Nephron (organoid): ENCODE results near the gene RBM34.
"Not testable (repeated sequence)": the region's sequence is repeated elsewhere in the genome, so short reads cannot be mapped to it uniquely, and the experiment has no call there.

Source experiments
- H3K27ac Mint-ChIP-seq, 3 experiments: 2 replicates each; pipeline ENCODE4 v1.8.0; 2020; ENCODE audit warnings: mixed read lengths in 3 of 3, mild to moderate bottlenecking in 2 of 3, moderate library complexity in 1 of 3
- H3K27me3 Mint-ChIP-seq: 2 replicates; pipeline ENCODE4 v1.8.0; 2021; ENCODE audit warnings: low read depth, mild to moderate bottlenecking, moderate library complexity, mixed read lengths
- H3K36me3 Mint-ChIP-seq: 2 replicates; pipeline ENCODE4 v1.8.0; 2020; ENCODE audit warnings: low read depth, mixed read lengths
- H3K4me1 Mint-ChIP-seq: 2 replicates; pipeline ENCODE4 v1.8.0; 2020; ENCODE audit warnings: mixed read lengths
- H3K4me3 Mint-ChIP-seq, 3 experiments: 2 replicates each; pipeline ENCODE4 v1.8.0; 2020; ENCODE audit warnings: mild to moderate bottlenecking in 3 of 3, mixed read lengths in 3 of 3, moderate library complexity in 2 of 3
- H3K9me3 Mint-ChIP-seq: 2 replicates; pipeline ENCODE4 v1.8.0; 2020; ENCODE audit warnings: mixed read lengths
- TF ChIP-seq, protein P1 (sequence below), 3 experiments: fragments of 200-600 bp; sonication (generic); IDR thresholded peaks; one replicate each; pipeline ENCODE4 v1.5.0; 2021; ENCODE audit warnings: antibody characterized with exemption in 3 of 3; ENCODE audit not compliant: unreplicated experiment in 3 of 3

Gene RBM34

DNA sequence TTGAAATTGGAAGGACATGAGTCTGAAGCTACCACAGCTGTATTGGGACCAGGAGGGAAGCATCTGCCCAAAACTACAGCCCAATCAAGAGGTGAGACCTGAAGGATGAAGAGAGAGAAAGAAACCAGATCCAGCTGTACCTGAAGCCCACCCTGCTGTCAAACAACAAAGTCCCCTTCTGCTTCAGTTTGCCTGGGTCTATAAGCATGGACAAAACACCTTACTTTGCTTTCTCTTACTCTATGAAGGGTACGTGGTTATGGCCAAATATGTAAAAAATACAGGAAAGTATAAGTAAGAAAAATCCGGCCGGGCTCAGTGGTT is 58.8 kb downstream of the RBM34 start:
- peaks cover 38% of the 10 kb centered on the region for H3K4me1 Mint-ChIP-seq
- H3K27me3 Mint-ChIP-seq: peaks cover 7% of the 10 kb centered on the region
- peak overlapping the region in 1 of 3 experiments; percentile 29 for H3K4me3 Mint-ChIP-seq
- peak overlapping the region in 1 of 3 experiments; percentile 11 for H3K27ac Mint-ChIP-seq
- TF ChIP-seq, protein P1, sequence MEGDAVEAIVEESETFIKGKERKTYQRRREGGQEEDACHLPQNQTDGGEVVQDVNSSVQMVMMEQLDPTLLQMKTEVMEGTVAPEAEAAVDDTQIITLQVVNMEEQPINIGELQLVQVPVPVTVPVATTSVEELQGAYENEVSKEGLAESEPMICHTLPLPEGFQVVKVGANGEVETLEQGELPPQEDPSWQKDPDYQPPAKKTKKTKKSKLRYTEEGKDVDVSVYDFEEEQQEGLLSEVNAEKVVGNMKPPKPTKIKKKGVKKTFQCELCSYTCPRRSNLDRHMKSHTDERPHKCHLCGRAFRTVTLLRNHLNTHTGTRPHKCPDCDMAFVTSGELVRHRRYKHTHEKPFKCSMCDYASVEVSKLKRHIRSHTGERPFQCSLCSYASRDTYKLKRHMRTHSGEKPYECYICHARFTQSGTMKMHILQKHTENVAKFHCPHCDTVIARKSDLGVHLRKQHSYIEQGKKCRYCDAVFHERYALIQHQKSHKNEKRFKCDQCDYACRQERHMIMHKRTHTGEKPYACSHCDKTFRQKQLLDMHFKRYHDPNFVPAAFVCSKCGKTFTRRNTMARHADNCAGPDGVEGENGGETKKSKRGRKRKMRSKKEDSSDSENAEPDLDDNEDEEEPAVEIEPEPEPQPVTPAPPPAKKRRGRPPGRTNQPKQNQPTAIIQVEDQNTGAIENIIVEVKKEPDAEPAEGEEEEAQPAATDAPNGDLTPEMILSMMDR (IDR thresholded peaks at IDR 0.05; ENCODE audit: unreplicated experiment in 3 of 3): no peak
- no peaks in the 10 kb centered on the region for H3K9me3 Mint-ChIP-seq
- H3K36me3 Mint-ChIP-seq: peaks cover 5% of the 10 kb centered on the region

DNA sequence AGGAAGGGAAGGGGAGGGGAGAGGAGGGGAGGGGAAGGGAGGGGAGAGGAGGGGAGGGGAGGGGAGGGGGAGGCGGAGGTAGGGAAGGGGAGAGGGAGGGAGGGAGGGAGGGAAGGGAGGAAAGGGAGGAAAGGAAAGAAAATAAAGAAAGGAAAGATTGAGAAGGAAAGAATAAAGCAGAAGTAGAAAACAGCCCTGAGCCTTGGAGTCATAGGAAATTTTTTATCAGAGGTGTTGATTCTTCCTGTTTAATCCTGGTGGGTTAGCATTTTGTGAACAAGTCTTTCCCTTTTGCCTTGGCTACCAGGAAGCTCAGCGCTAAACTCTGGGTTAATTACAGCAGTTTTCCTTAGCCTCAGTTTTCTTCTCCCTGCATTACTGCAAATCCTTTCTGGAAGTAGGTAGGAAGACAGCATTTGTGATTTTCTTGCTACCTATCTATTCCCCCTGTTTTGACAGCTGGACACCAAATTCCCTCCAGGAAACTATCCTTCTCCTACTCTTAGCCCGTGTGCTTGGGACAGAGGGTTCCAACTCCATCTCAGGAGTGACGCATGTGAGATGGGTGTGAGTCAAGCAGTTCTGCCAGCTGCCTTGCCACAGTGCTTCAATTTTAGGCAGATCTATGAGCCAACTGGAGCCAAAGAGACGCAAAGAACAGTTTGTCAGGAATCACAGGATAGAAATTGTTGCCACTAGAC is 59.3 kb downstream of the RBM34 start:
- TF ChIP-seq, protein P1 (IDR thresholded peaks at IDR 0.05; ENCODE audit: unreplicated experiment in 3 of 3): no peak
- H3K36me3 Mint-ChIP-seq: no peaks in the 10 kb centered on the region
- peaks cover 38% of the 10 kb centered on the region for H3K4me1 Mint-ChIP-seq
- peak overlapping the region in 1 of 3 experiments; percentile 11 for H3K27ac Mint-ChIP-seq
- H3K9me3 Mint-ChIP-seq: no peaks in the 10 kb centered on the region
- H3K4me3 Mint-ChIP-seq: peak overlapping the region in 1 of 3 experiments; percentile 29
- peaks cover 7% of the 10 kb centered on the region for H3K27me3 Mint-ChIP-seq

DNA sequence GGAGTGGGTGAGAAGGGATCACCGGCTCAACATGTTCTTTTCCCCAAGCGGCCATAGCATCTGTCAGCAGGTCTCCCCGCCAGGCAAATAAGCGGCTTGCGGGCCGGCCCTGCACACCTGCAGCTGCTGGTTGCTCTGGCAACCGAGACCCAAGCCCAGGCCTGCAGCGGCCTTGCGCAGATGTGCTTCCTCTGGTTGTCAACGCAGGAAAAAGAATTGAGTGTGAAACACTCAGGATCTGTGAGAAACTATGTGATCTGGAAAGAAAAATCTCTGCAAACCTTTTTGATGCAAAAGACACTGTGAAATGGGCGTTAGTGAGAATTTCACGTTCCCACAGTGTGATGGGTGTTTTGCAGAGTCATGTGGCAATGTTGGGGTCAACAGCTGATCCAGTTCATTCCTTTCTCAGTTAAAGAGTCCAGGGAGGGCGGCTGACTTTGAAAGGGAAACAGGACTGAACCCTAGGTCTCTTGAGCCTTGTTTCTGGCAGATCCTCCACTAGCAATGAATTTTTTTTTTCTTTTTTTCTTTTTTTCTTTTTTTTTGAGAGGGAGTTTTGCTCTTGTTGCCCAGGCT is 60.8 kb downstream of the RBM34 start:
- Mint-ChIP-seq H3K36me3 (no peaks in the 10 kb centered on the region), H3K4me1 (peaks cover 38% of the 10 kb centered on the region), H3K9me3 (no peaks in the 10 kb centered on the region), H3K4me3 (no peak overlapping the region), H3K27me3 (peaks cover 7% of the 10 kb centered on the region), H3K27ac (peak overlapping the region in 2 of 3 experiments; percentile 38 to 42)
- TF ChIP-seq, protein P1 (IDR thresholded peaks at IDR 0.05; ENCODE audit: unreplicated experiment in 3 of 3): no peak

DNA sequence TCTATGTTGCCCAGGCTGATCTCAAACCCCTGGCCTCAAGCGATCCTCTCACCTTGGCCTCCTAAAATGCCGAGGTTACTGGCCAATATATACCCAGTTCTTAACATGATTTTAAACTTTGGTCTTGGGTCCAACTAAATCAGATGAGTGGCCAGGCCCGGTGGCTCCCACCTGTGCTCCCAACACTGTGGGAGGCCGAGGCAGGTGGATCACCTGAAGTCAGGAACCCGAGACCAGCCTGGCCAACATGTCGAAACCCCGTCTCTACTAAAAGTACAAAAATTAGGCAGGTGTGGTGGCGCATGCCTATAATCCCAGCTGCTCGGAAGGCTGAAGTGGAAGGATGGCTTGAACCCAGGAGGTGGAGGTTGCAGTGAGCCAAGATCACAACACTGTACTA is 62.1 kb downstream of the RBM34 start:
- Mint-ChIP-seq H3K27ac (no peak overlapping the region), H3K9me3 (no peaks in the 10 kb centered on the region), H3K4me3 (no peak overlapping the region), H3K27me3 (peaks cover 4% of the 10 kb centered on the region), H3K4me1 (peaks cover 27% of the 10 kb centered on the region), H3K36me3 (no peaks in the 10 kb centered on the region)
- TF ChIP-seq, protein P1 (IDR thresholded peaks at IDR 0.05; ENCODE audit: unreplicated experiment in 3 of 3): no peak

DNA sequence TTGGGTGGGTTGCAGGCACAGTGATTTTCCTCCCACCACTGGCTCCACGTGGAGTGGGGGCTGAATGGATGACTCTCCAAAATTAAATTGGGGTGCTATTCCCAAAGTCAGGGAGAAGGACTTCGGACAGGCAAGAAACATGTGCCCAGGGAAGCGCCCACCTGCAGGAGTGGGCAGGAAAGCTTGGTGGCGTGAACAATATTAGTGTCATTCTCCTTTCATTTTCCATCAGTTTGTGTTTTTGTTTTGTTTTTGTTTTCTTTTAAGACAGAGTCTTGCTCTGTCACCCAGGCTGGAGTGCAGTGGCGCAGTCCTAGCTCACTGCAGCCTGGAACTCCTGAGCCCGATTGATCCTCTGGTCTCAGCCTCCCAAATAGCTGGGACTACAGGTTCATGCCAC is 62.5 kb downstream of the RBM34 start:
- TF ChIP-seq, protein P1 (IDR thresholded peaks at IDR 0.05; ENCODE audit: unreplicated experiment in 3 of 3): no peak
- peaks cover 4% of the 10 kb centered on the region for H3K27me3 Mint-ChIP-seq

DNA sequence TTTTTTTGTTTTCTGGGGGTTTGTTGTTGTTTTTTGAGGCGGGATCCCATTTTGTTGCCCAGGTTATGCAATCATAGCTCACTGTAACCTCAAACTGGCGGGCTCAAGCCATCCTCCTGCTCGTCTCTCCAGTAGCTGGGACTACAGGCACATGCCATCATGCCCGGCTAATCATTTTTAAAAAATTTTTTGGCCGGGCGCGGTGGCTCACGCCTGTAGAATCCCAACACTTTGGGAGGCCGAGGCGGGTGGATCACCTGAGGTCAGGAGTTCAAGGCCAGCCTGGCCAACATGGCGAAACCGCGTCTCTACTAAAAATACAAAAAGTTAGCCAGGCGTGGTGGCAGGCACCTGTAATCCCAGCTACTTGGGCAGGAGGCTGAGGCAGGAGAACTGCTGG is 63.5 kb downstream of the RBM34 start:
- peaks cover 22% of the 10 kb centered on the region for H3K4me1 Mint-ChIP-seq
- not testable (repeated sequence) for H3K27me3 Mint-ChIP-seq

More for the DNA sequence above, 62.5 kb downstream of the RBM34 start:
- H3K36me3 Mint-ChIP-seq: no peaks in the 10 kb centered on the region
- H3K9me3 Mint-ChIP-seq: no peaks in the 10 kb centered on the region
- peaks cover 27% of the 10 kb centered on the region for H3K4me1 Mint-ChIP-seq
- H3K4me3 Mint-ChIP-seq: no peak overlapping the region
- no peak overlapping the region for H3K27ac Mint-ChIP-seq

More for the DNA sequence above, 63.5 kb downstream of the RBM34 start:
- H3K9me3 Mint-ChIP-seq, H3K4me3 Mint-ChIP-seq, H3K27ac Mint-ChIP-seq, H3K36me3 Mint-ChIP-seq: not testable (repeated sequence)
